ENCODE data around the gene DNAJC16. TPM values are rescaled to one million over a fixed set of nuclear protein-coding genes. Genes with fewer than 3 reads are reported as not detected.

DNAJC16 gene
- total and polyA plus RNA-seq, 2 donors (not counting 1 experiment from before 2014, with no cell fraction given): 18.8 to 18.9 TPM

DNA sequence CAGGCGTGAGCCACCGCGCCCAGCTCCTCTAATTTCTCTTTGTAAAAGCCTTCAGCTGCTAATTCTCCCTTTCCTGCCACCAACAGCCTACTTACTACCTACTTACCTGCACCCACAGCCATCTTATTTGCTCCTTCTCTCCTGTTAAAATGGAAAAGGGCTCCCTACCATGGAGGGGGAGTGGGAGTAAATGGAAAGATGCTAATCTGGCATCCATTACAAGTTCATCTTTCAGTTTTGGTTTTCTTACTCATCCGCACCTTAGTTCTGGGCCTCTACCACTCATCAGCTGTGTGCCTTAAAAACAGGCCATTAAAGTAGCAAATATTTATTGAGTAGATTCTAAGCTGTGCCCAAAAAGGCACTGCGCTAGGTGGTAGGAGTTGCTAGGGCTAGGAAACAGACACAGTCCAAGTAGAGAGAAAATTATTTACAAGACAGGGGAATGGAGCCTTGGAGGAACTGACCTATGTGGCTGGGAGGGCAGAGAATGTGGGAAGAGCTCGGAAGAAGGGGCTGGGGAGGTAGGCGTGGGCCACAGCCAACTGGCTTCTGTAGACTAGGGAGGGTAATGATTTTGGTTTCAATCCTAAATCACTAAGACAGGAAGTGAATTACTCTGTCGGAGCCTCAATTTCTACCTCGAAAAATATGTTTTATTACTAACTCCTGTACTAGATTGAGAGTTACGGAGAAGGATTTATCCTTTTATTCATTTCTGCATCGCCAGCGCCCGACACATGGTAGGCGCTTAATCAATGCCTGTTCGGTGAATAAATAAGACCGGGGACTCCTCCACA lies 89.9 kb downstream of the DNAJC16 start:
- Histone ChIP-seq H3K4me3 (replicated peaks in 1 of 4; ENCODE audit: control extremely low read depth in 1 of 4, insufficient read depth in 1 of 4, low read depth in 3 of 4, low read length in 4 of 4) (peak overlapping the region; percentile 25 to 83 (median 52)), H3K36me3 (ENCODE audit: control insufficient read depth, insufficient read depth, low read length) (no peaks in the 10 kb centered on the region), H3K27me3 (ENCODE audit: control insufficient read depth, insufficient read depth, low read length) (no peaks in the 10 kb centered on the region), H3K79me2 (ENCODE audit: control insufficient read depth, insufficient read depth, low read length) (peaks cover 30% of the 10 kb centered on the region), H2AFZ (ENCODE audit: low read length) (peak overlapping the region; percentile 2), H3K4me1 (ENCODE audit: control insufficient read depth, extremely low read depth, insufficient read depth, low read length) (peaks cover 17% of the 10 kb centered on the region), H3K9ac (ENCODE audit: insufficient read depth, low read length) (no peak overlapping the region), H3K27ac (ENCODE audit: insufficient read depth, low read length) (peak overlapping the region; percentile 37), H4K20me1 (ENCODE audit: control insufficient read depth, extremely low read depth, insufficient read depth, low read length) (no peaks in the 10 kb centered on the region), H3K4me2 (ENCODE audit: extremely low read depth, insufficient read depth, low read length) (peak overlapping the region; percentile 88), H3K9me3 (ENCODE audit: control insufficient read depth, insufficient read depth, low read depth, low read length) (no peaks in the 10 kb centered on the region)
- no peak for TF ChIP-seq EZH2 (IDR thresholded peaks at IDR 0.05; ENCODE audit: low read length, missing control alignments)
- TF ChIP-seq, protein P1, sequence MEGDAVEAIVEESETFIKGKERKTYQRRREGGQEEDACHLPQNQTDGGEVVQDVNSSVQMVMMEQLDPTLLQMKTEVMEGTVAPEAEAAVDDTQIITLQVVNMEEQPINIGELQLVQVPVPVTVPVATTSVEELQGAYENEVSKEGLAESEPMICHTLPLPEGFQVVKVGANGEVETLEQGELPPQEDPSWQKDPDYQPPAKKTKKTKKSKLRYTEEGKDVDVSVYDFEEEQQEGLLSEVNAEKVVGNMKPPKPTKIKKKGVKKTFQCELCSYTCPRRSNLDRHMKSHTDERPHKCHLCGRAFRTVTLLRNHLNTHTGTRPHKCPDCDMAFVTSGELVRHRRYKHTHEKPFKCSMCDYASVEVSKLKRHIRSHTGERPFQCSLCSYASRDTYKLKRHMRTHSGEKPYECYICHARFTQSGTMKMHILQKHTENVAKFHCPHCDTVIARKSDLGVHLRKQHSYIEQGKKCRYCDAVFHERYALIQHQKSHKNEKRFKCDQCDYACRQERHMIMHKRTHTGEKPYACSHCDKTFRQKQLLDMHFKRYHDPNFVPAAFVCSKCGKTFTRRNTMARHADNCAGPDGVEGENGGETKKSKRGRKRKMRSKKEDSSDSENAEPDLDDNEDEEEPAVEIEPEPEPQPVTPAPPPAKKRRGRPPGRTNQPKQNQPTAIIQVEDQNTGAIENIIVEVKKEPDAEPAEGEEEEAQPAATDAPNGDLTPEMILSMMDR (conservative IDR thresholded peaks at IDR 0.05 in 1 of 2, IDR thresholded peaks at IDR 0.05 in 1 of 2; ENCODE audit: low read depth in 1 of 2, low read length in 2 of 2): no peak
- DNase-seq (ENCODE audit: low read depth in 2 of 2): peak in 1 of 2 donors; percentile 66

DNA sequence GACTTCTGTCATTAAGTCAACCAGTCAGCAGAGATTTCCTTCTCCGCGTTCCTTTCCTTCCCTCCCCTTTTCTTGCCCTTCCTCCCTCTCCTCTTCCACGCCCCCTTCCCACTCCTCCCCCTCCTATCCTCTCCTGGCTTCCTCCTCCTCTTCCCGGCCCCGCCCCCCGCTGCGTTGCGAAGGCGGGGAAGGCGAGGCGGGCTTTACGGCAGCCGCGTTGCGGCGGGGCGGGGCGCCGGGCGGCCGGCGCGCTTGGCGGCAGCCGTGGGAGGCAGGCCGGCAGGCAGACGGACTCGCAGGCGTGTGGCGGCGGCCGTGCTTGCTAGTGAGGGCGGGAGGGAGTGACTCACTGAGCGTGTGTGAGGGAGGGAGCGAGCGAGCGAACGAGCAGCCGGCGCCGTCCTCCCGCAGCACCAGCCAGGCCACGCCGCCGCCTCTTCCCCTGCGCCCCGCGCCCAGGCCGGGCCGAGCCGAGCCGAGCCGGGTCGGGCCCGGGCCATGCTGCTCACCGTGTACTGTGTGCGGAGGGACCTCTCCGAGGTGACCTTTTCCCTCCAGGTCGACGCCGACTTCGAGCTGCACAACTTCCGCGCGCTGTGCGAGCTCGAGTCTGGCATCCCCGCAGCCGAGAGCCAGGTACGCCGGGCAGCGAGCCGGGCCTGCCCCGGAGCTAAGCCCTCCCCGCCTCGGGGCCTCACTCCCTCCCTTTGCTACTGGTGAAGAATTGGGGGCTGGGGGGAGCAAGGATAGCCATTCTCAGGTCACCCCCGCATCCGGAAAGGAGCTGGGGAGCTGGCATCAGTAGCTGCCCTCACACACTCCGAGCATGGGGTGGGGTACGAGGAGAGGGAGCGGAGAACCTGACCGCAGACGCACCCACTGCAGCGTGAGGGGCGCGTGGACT lies 90.8 kb downstream of the DNAJC16 start, which contains the start of gene DDI2:
Gene DDI2 (plus strand): TSS at position 286 of the 904 bp plus-strand sequence. CDS start 213 bp downstream, at position 499.
- H3K79me2 ChIP-seq (ENCODE audit: control insufficient read depth, insufficient read depth, low read length): peaks cover 39% of the 10 kb centered on the region
- H3K4me1 ChIP-seq (ENCODE audit: control insufficient read depth, extremely low read depth, insufficient read depth, low read length): peaks cover 18% of the 10 kb centered on the region

More for the DNA sequence above, 90.8 kb downstream of the DNAJC16 start, which contains the start of gene DDI2:
- Histone ChIP-seq H3K4me3 (replicated peaks in 1 of 4; ENCODE audit: control extremely low read depth in 1 of 4, insufficient read depth in 1 of 4, low read depth in 3 of 4, low read length in 4 of 4) (peak within 1 kb of the TSS; percentile 70 to 94 (median 87)), H3K9me3 (ENCODE audit: control insufficient read depth, insufficient read depth, low read depth, low read length) (no peaks in the 10 kb centered on the region), H3K9ac (ENCODE audit: insufficient read depth, low read length) (peak within 1 kb of the TSS; percentile 81), H3K27me3 (ENCODE audit: control insufficient read depth, insufficient read depth, low read length) (no peaks in the 10 kb centered on the region), H2AFZ (ENCODE audit: low read length) (peak within 1 kb of the TSS; percentile 15), H3K36me3 (ENCODE audit: control insufficient read depth, insufficient read depth, low read length) (no peaks in the 10 kb centered on the region), H3K4me2 (ENCODE audit: extremely low read depth, insufficient read depth, low read length) (peak within 1 kb of the TSS; percentile 88), H4K20me1 (ENCODE audit: control insufficient read depth, extremely low read depth, insufficient read depth, low read length) (no peaks in the 10 kb centered on the region), H3K27ac (ENCODE audit: insufficient read depth, low read length) (peak within 1 kb of the TSS; percentile 87)
- TF ChIP-seq, protein P1 (conservative IDR thresholded peaks at IDR 0.05 in 1 of 2, IDR thresholded peaks at IDR 0.05 in 1 of 2; ENCODE audit: low read depth in 1 of 2, low read length in 2 of 2): no peak
- no peak for TF ChIP-seq EZH2 (IDR thresholded peaks at IDR 0.05; ENCODE audit: low read length, missing control alignments)
- peak; percentile 97 for DNase-seq (ENCODE audit: low read depth in 2 of 2)
